GM19043 (cell line): Measurements from ENCODE around the gene THAP7.

Experiments
- ATAC-seq: cut with Tn5 transposase; IDR thresholded peaks from one replicate; pipeline ENCODE4 v1.9.1; 2021; ENCODE audit warnings: low read depth; ENCODE audit not compliant: unreplicated experiment

THAP7 gene

DNA sequence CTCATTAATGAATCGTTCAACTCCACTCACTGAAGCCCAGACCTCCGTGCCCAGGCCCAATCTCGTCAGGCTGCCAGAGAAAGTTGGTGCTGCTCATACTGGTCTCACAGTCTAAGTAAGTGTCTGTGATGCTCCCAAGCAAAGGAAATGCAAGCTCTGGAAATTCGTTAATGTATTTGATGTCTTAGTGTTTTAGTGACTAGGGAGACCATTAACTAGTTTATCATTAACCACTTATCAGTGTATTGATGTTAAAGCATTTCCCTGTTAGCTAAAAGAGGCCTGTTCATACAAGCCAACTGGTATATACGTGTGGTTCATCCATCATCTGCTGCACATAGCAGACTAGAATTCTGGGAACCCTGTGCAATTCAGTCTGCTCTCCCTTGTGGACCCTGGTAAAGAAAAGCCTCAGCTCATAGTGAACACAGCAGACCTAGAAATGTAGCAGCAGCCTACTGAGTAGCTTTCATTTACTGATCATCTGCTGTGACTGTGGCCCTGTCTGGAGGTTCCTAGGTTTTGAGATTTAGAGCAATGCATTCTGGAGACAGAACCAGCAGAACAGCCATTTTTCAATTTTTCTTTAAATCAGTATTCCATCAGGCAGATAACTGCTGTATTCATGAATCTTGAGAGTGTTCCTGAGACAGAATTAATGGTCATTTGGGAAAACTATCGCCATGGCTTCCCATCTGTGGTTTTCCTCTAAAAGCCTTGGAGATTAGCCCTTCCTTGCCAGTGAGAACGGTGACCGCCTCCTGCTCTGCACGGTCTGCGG is 50.6 kb downstream of the THAP7 start:
- no peak for ATAC-seq

GRCh38 chr22:20949698-20950183 is 52.2 kb downstream of the THAP7 start:
- no peak for ATAC-seq
